Mesendoderm (in vitro differentiated cells): Measurements from ENCODE around the gene RTRAF.
A peak's percentile ranks its signal among the peaks of the same experiment; 100 is the strongest.

Experiments used
- DNase-seq: peaks from one replicate; pipeline ENCODE4 v3.0.0; 2013
- H2AK5ac ChIP-seq: 2 replicates; pipeline ENCODE4 v1.6.1; 2013; ENCODE audit warnings: low read length, inconsistent platforms
- H2BK120ac ChIP-seq: 2 replicates; pipeline ENCODE4 v1.6.1; 2013; ENCODE audit warnings: low read depth, mild to moderate bottlenecking, low read length, moderate library complexity, mixed read lengths
- H2BK15ac ChIP-seq: replicated peaks from 2 replicates; pipeline ENCODE4 v1.6.1; 2013; ENCODE audit warnings: low read depth, mild to moderate bottlenecking, moderate library complexity
- H2BK5ac ChIP-seq: 2 replicates; pipeline ENCODE4 v1.6.1; 2013; ENCODE audit warnings: low read length, inconsistent platforms
- H3K18ac ChIP-seq: 2 replicates; pipeline ENCODE4 v1.6.1; 2013; ENCODE audit warnings: mild to moderate bottlenecking, low read length, mixed read lengths
- H3K23ac ChIP-seq: one replicate; pipeline ENCODE4 v1.6.1; 2013; ENCODE audit warnings: low read length
- H3K27ac ChIP-seq: 2 replicates; pipeline ENCODE4 v1.5.1; 2013; ENCODE audit warnings: low read depth, mild to moderate bottlenecking, inconsistent platforms, low read length, moderate library complexity
- H3K27me3 ChIP-seq: 2 replicates; pipeline ENCODE4 v1.6.1; 2013; ENCODE audit warnings: low read length, control low read depth, mild to moderate bottlenecking, inconsistent platforms; ENCODE audit not compliant: insufficient read depth, poor library complexity
- H3K36me3 ChIP-seq: 2 replicates; pipeline ENCODE4 v1.6.1; 2013; ENCODE audit warnings: low read length, inconsistent platforms; ENCODE audit not compliant: control insufficient read depth, insufficient read depth
- H3K4ac ChIP-seq: one replicate; pipeline ENCODE4 v1.6.1; 2013; ENCODE audit warnings: low read depth, mild to moderate bottlenecking, low read length, moderate library complexity
- H3K4me1 ChIP-seq: 2 replicates; pipeline ENCODE4 v1.6.1; 2013; ENCODE audit warnings: low read depth, low read length, inconsistent platforms; ENCODE audit not compliant: control insufficient read depth
- H3K4me2 ChIP-seq: 2 replicates; pipeline ENCODE4 v1.6.1; 2013; ENCODE audit warnings: low read length
- H3K4me3 ChIP-seq: 2 replicates; pipeline ENCODE4 v1.5.1; 2013; ENCODE audit warnings: mild to moderate bottlenecking, low read length
- H3K56ac ChIP-seq: one replicate; pipeline ENCODE4 v1.6.1; 2013; ENCODE audit warnings: low read length
- H3K79me1 ChIP-seq: 2 replicates; pipeline ENCODE4 v1.6.1; 2013; ENCODE audit warnings: low read length, inconsistent platforms
- H3K79me2 ChIP-seq: 2 replicates; pipeline ENCODE4 v1.6.1; 2013; ENCODE audit warnings: mild to moderate bottlenecking, low read length; ENCODE audit not compliant: control insufficient read depth, insufficient read depth
- H3K9ac ChIP-seq: 2 replicates; pipeline ENCODE4 v1.6.1; 2013; ENCODE audit warnings: low read length, inconsistent platforms
- H4K5ac ChIP-seq: one replicate; pipeline ENCODE4 v1.6.1; 2013; ENCODE audit warnings: low read length
- H4K8ac ChIP-seq: one replicate; pipeline ENCODE4 v1.6.1; 2013; ENCODE audit warnings: low read depth, mild to moderate bottlenecking, control low read depth, low read length, moderate library complexity
- WGBS: extraction: QIAGEN DNeasy Blood & Tissue Kit; methylation state at CpG from one replicate; pipeline ENCODE4 v1.1.7; 2013; ENCODE audit warnings: low lambda C conversion rate, missing lambda C conversion rate; ENCODE audit not compliant: insufficient coverage; ENCODE audit errors: extremely low coverage; 5-methylcytosine and 5-hydroxymethylcytosine counted together

Gene RTRAF

GRCh38 chr14:51996148-51996746, 6.9 kb downstream of the RTRAF start:
- H3K4ac ChIP-seq, result no peak overlapping the region
- no peak overlapping the region for H3K27ac ChIP-seq
- peaks cover 2% of the 10 kb centered on the region for H3K79me2 ChIP-seq
- no peak overlapping the region for H3K23ac ChIP-seq
- no peak overlapping the region for H4K5ac ChIP-seq
- peak; percentile 39 for DNase-seq
- no peak overlapping the region for H3K18ac ChIP-seq
- H4K8ac ChIP-seq, result no peak overlapping the region
- H3K4me2 ChIP-seq, result no peak overlapping the region
- no peaks in the 10 kb centered on the region for H3K27me3 ChIP-seq
- no peak overlapping the region for H2BK15ac ChIP-seq
- no peaks in the 10 kb centered on the region for H3K4me1 ChIP-seq
- H3K9ac ChIP-seq, result no peak overlapping the region
- H3K79me1 ChIP-seq, result peaks cover 2% of the 10 kb centered on the region
- no peak overlapping the region for H3K56ac ChIP-seq
- H3K36me3 ChIP-seq, result no peaks in the 10 kb centered on the region
- no CpG with 5 or more reads among the region's 4 CpGs for WGBS
- no peak overlapping the region for H2AK5ac ChIP-seq
- H3K4me3 ChIP-seq, result no peak overlapping the region
- H2BK5ac ChIP-seq, result no peak overlapping the region
- H2BK120ac ChIP-seq, result no peak overlapping the region

- no peak overlapping the region for H2BK5ac ChIP-seq
- no peak overlapping the region for H3K23ac ChIP-seq
- H3K79me1 ChIP-seq, result peaks cover 2% of the 10 kb centered on the region
- H3K18ac ChIP-seq, result no peak overlapping the region
- H3K79me2 ChIP-seq, result peaks cover 2% of the 10 kb centered on the region
- H3K4ac ChIP-seq, result no peak overlapping the region
- H3K4me3 ChIP-seq, result no peak overlapping the region
- H2BK15ac ChIP-seq, result no peak overlapping the region
- H3K27ac ChIP-seq, result no peak overlapping the region
- no peak overlapping the region for H2BK120ac ChIP-seq
- no peaks in the 10 kb centered on the region for H3K4me1 ChIP-seq
- no peak overlapping the region for H3K4me2 ChIP-seq
- no peaks in the 10 kb centered on the region for H3K36me3 ChIP-seq
- H3K56ac ChIP-seq, result no peak overlapping the region
- no peak for DNase-seq
- no peak overlapping the region for H2AK5ac ChIP-seq
- no peak overlapping the region for H4K5ac ChIP-seq
- H3K9ac ChIP-seq, result no peak overlapping the region
- H4K8ac ChIP-seq, result no peak overlapping the region
- H3K27me3 ChIP-seq, result no peaks in the 10 kb centered on the region
Observed at GRCh38 chr14:51998348-51998747, 9.0 kb downstream of the RTRAF start.

GRCh38 chr14:51999084-51999483, 9.7 kb downstream of the RTRAF start:
- Histone ChIP-seq H3K4me2 (no peak overlapping the region), H3K4ac (no peak overlapping the region), H3K79me1 (peaks cover 2% of the 10 kb centered on the region), H4K5ac (no peak overlapping the region), H3K9ac (no peak overlapping the region), H3K27me3 (no peaks in the 10 kb centered on the region), H4K8ac (no peak overlapping the region), H3K36me3 (no peaks in the 10 kb centered on the region), H3K79me2 (peaks cover 2% of the 10 kb centered on the region), H2BK120ac (no peak overlapping the region), H3K23ac (no peak overlapping the region), H3K18ac (no peak overlapping the region), H3K56ac (no peak overlapping the region), H2BK15ac (no peak overlapping the region), H3K4me1 (no peaks in the 10 kb centered on the region), H3K27ac (no peak overlapping the region), H3K4me3 (no peak overlapping the region), H2AK5ac (no peak overlapping the region), H2BK5ac (no peak overlapping the region)
- no CpG with 5 or more reads among the region's 2 CpGs for WGBS
- DNase-seq, result no peak

- Histone ChIP-seq H3K36me3 (no peaks in the 10 kb centered on the region), H3K9ac (no peak overlapping the region), H3K4me1 (no peaks in the 10 kb centered on the region), H3K23ac (no peak overlapping the region), H2BK15ac (no peak overlapping the region), H3K27me3 (no peaks in the 10 kb centered on the region), H3K4me2 (no peak overlapping the region), H2BK120ac (no peak overlapping the region), H3K79me2 (peaks cover 2% of the 10 kb centered on the region), H3K18ac (no peak overlapping the region), H3K4me3 (no peak overlapping the region), H3K56ac (no peak overlapping the region), H4K8ac (no peak overlapping the region), H3K4ac (no peak overlapping the region), H3K27ac (no peak overlapping the region), H3K79me1 (peaks cover 1% of the 10 kb centered on the region), H4K5ac (no peak overlapping the region), H2BK5ac (no peak overlapping the region), H2AK5ac (no peak overlapping the region)
- WGBS, result no CpG with 5 or more reads among the region's 3 CpGs
- DNase-seq, result no peak
Observed at GRCh38 chr14:52000019-52000582, 10.8 kb downstream of the RTRAF start.

GRCh38 chr14:52000696-52001095, 11.3 kb downstream of the RTRAF start:
- no peak overlapping the region for H3K18ac ChIP-seq
- H3K4me3 ChIP-seq, result no peak overlapping the region
- H3K79me2 ChIP-seq, result no peaks in the 10 kb centered on the region
- H3K27me3 ChIP-seq, result no peaks in the 10 kb centered on the region
- no peak overlapping the region for H4K8ac ChIP-seq
- H2BK5ac ChIP-seq, result no peak overlapping the region
- no peak overlapping the region for H3K4ac ChIP-seq
- peaks cover 2% of the 10 kb centered on the region for H3K79me1 ChIP-seq
- no peak overlapping the region for H3K23ac ChIP-seq
- H3K4me2 ChIP-seq, result no peak overlapping the region
- no peak overlapping the region for H2BK15ac ChIP-seq
- H2AK5ac ChIP-seq, result no peak overlapping the region
- no peak overlapping the region for H3K56ac ChIP-seq
- H3K36me3 ChIP-seq, result peaks cover 3% of the 10 kb centered on the region
- H3K9ac ChIP-seq, result no peak overlapping the region
- no peak for DNase-seq
- H3K27ac ChIP-seq, result no peak overlapping the region
- no peak overlapping the region for H2BK120ac ChIP-seq
- H3K4me1 ChIP-seq, result no peaks in the 10 kb centered on the region
- no CpG with 5 or more reads among the region's 3 CpGs for WGBS
- no peak overlapping the region for H4K5ac ChIP-seq

GRCh38 chr14:52002542-52002941, 13.2 kb downstream of the RTRAF start:
- Histone ChIP-seq H4K5ac (no peak overlapping the region), H3K4me2 (no peak overlapping the region), H3K56ac (no peak overlapping the region), H4K8ac (no peak overlapping the region), H2BK120ac (no peak overlapping the region), H3K27ac (no peak overlapping the region), H3K4me3 (no peak overlapping the region), H3K9ac (no peak overlapping the region), H2AK5ac (no peak overlapping the region), H2BK15ac (no peak overlapping the region), H3K27me3 (no peaks in the 10 kb centered on the region), H3K18ac (no peak overlapping the region), H3K4me1 (no peaks in the 10 kb centered on the region), H2BK5ac (no peak overlapping the region), H3K4ac (no peak overlapping the region), H3K79me1 (peaks cover 2% of the 10 kb centered on the region), H3K36me3 (peaks cover 7% of the 10 kb centered on the region), H3K79me2 (no peaks in the 10 kb centered on the region), H3K23ac (no peak overlapping the region)
- no CpG with 5 or more reads among the region's 4 CpGs for WGBS
- DNase-seq, result no peak
